Activated CD4-positive, alpha-beta T cell treated with anti-CD3 and anti-CD28 coated beads for 36 hours (primary cell): ENCODE data around the gene IFT43. TPM values are rescaled to one million over a fixed set of nuclear protein-coding genes. Genes with fewer than 3 reads are reported as not detected.
"Not testable (repeated sequence)": the region's sequence is repeated elsewhere in the genome, so short reads cannot be mapped to it uniquely, and the experiment has no call there.

Experiments
- ATAC-seq: fragments of 200-7000 bp; cut with Tn5 transposase; one replicate; pipeline ENCODE4 v1.10.0; 2021; ENCODE audit warnings: mild to moderate bottlenecking, moderate library complexity
- CTCF ChIA-PET: fragments of 350-600 bp; sonication (Branson Sonifier 250); formaldehyde crosslinking; loops from one replicate; lab custom pipeline; 2021; ENCODE audit warnings: antibody characterized with exemption; lab: Charles Lee
- POLR2A ChIA-PET: fragments of 350-600 bp; sonication (Branson Sonifier 250); formaldehyde crosslinking; loops from one replicate; lab custom pipeline; 2021; ENCODE audit warnings: antibody characterized with exemption, inconsistent platforms; lab: Charles Lee
- DNase-seq: peaks from one replicate; pipeline ENCODE4 v3.0.0-alpha.2; 2020
- H3K27ac Mint-ChIP-seq: one replicate; pipeline ENCODE4 v1.8.0; 2021; ENCODE audit warnings: mixed read lengths
- H3K27me3 Mint-ChIP-seq: one replicate; pipeline ENCODE4 v1.8.0; 2021; ENCODE audit warnings: mixed read lengths
- H3K36me3 Mint-ChIP-seq: one replicate; pipeline ENCODE4 v1.8.0; 2021; ENCODE audit warnings: low read depth, mixed read lengths
- H3K4me1 Mint-ChIP-seq: one replicate; pipeline ENCODE4 v1.8.0; 2021; ENCODE audit warnings: mixed read lengths
- H3K4me3 Mint-ChIP-seq: one replicate; pipeline ENCODE4 v1.8.0; 2021; ENCODE audit warnings: mild to moderate bottlenecking, moderate library complexity, mixed read lengths
- H3K9me3 Mint-ChIP-seq: one replicate; pipeline ENCODE4 v1.8.0; 2021; ENCODE audit warnings: low read depth, mixed read lengths
- intact Hi-C, 2 experiments: fragments of 100-400 bp; cut with DNase I in 1 of 2; cut with micrococcal nuclease in 1 of 2; formaldehyde crosslinking; loops; one replicate each; pipeline versions ENCODE4 v1.14.2 to v1.15.1; 2022 to 2024; cut with DNase I, micrococcal nuclease
- total RNA-seq, 2 experiments: library from RNA; stranded (reverse); gene quantifications; one replicate each; pipeline ENCODE4 v1.2.3, GENCODE V29; 2021

Gene IFT43
- total RNA-seq, 2 experiments from 2014 or later, result 10.1 to 12.1 TPM

- CTCF ChIA-PET, result interaction anchor here (1.2 kb wide), 1 partner anchor 57 kb away, joined by 4 read pairs; no protein-coding TSS in a partner anchor
Measured at GRCh38 chr14:75993567-75994041, 8.0 kb downstream of the IFT43 start.

GRCh38 chr14:75995372-75996041 lies 9.9 kb downstream of the IFT43 start:
- POLR2A ChIA-PET, result no interaction called here
- H3K4me1 Mint-ChIP-seq, result peaks cover 3% of the 10 kb centered on the region
- H3K27me3 Mint-ChIP-seq, result no peaks in the 10 kb centered on the region
- CTCF ChIA-PET, result no interaction called here
- intact Hi-C loops, result no loop called here
- H3K9me3 Mint-ChIP-seq, result no peaks in the 10 kb centered on the region
- H3K36me3 Mint-ChIP-seq, result peaks cover 25% of the 10 kb centered on the region
- DNase-seq (no peak), ATAC-seq (no peak)
- no peak overlapping the region for H3K27ac Mint-ChIP-seq
- no peak overlapping the region for H3K4me3 Mint-ChIP-seq

More at GRCh38 chr14:75993567-75994041, 8.0 kb downstream of the IFT43 start:
- Mint-ChIP-seq H3K4me1 (peaks cover 3% of the 10 kb centered on the region), H3K27me3 (no peaks in the 10 kb centered on the region), H3K27ac (no peak overlapping the region), H3K9me3 (no peaks in the 10 kb centered on the region), H3K36me3 (peaks cover 18% of the 10 kb centered on the region), H3K4me3 (no peak overlapping the region)
- ATAC-seq (no peak), DNase-seq (no peak)
- intact Hi-C loops, result no loop called here
- POLR2A ChIA-PET, result interaction anchor here (0.6 kb wide), 1 partner anchor 15 kb away, joined by 4 read pairs; no protein-coding TSS in a partner anchor

DNA sequence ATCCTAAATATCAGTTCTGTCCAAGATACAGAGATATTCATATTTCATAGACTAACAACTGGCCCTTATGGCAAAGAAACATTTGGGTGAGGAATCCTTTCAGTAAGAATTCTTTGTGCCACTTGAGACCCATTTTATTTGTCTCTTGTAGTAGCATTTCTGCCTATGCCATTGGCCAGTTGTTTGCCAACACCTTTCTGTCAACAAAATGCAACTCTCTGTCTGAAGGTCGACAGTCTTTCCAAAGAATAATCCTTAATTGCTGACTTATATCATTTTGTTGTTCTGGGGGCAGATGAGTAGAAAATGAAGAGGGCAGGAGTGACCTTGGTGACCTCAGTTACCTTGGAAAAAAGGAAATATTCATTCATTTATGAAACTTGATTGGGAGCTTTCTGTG lies 10.9 kb downstream of the IFT43 start:
- H3K4me1 Mint-ChIP-seq, result peaks cover 3% of the 10 kb centered on the region
- peaks cover 33% of the 10 kb centered on the region for H3K36me3 Mint-ChIP-seq
- no peaks in the 10 kb centered on the region for H3K9me3 Mint-ChIP-seq
- H3K27me3 Mint-ChIP-seq, result no peaks in the 10 kb centered on the region
- intact Hi-C loops, result no loop called here
- POLR2A ChIA-PET, result no interaction called here
- no peak overlapping the region for H3K27ac Mint-ChIP-seq
- ATAC-seq (no peak), DNase-seq (no peak)
- no peak overlapping the region for H3K4me3 Mint-ChIP-seq
- CTCF ChIA-PET, result no interaction called here

GRCh38 chr14:75999511-76000190 lies 14.1 kb downstream of the IFT43 start:
- intact Hi-C loops, result no loop called here
- Mint-ChIP-seq H3K9me3 (peaks cover 7% of the 10 kb centered on the region), H3K27ac (no peak overlapping the region), H3K27me3 (no peaks in the 10 kb centered on the region), H3K4me1 (no peaks in the 10 kb centered on the region), H3K4me3 (no peak overlapping the region), H3K36me3 (peaks cover 46% of the 10 kb centered on the region)
- no peak for DNase-seq
- no peak for ATAC-seq
- CTCF ChIA-PET, result no interaction called here
- POLR2A ChIA-PET, result no interaction called here

GRCh38 chr14:76002383-76002782 lies 16.8 kb downstream of the IFT43 start:
- peaks cover 56% of the 10 kb centered on the region for H3K36me3 Mint-ChIP-seq
- ATAC-seq (no peak), DNase-seq (no peak)
- intact Hi-C loops, result no loop called here
- ChIA-PET CTCF (interaction anchor here (1.0 kb wide), 1 partner anchor 18 kb away, joined by 3 read pairs; no protein-coding TSS in a partner anchor), POLR2A (no interaction called here)
- no peak overlapping the region for H3K27ac Mint-ChIP-seq
- H3K9me3 Mint-ChIP-seq, result peaks cover 12% of the 10 kb centered on the region
- no peaks in the 10 kb centered on the region for H3K27me3 Mint-ChIP-seq
- no peak overlapping the region for H3K4me3 Mint-ChIP-seq
- H3K4me1 Mint-ChIP-seq, result no peaks in the 10 kb centered on the region

DNA sequence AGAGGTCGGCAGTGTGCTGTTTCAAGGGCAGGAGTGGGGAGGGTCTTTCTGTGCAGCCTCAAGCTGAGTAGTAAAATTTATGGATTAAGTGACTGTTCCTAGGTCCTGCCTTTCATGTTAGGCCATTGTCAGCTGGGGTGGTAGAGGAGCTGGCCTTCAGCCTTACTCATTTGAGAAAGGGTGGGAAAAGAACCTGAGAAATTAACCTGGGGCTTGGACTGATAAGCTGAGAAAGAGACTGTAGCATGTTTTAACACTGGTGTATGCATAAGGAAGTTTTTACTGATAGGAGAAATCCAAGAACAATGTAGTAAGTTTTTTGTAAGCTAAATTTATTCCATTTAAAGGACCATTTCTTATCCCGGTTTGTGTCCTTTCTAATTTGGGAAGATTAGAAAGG lies 20.7 kb downstream of the IFT43 start:
- Mint-ChIP-seq H3K27ac (no peak overlapping the region), H3K4me3 (no peak overlapping the region), H3K9me3 (peaks cover 12% of the 10 kb centered on the region), H3K36me3 (peaks cover 45% of the 10 kb centered on the region), H3K27me3 (no peaks in the 10 kb centered on the region), H3K4me1 (no peaks in the 10 kb centered on the region)
- DNase-seq, result no peak
- ChIA-PET POLR2A (no interaction called here), CTCF (interaction anchor here (0.7 kb wide), 1 partner anchor 444 kb away, joined by 3 read pairs; no protein-coding TSS in a partner anchor)
- no peak for ATAC-seq
- intact Hi-C loops, result no loop called here

DNA sequence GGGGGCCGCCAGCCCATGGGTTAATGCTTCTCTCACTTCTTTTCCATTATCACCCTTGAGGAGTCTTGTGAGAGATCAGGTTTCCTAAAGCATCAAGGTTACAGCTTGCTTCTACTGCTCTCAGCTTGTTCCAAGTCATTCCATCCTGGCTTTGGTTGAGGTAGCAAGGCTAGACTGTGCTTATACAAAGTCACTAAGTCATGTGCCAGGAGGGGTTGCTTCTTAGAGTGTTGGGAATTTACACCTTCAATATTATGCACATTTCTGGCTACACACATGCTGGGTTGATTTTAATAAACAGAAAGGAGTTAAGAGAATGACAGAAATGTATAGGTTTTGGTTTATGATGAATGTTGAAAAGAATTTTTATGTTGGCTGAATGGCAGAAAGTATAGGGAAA lies 21.8 kb downstream of the IFT43 start:
- H3K27ac Mint-ChIP-seq, result no peak overlapping the region
- H3K4me1 Mint-ChIP-seq, result no peaks in the 10 kb centered on the region
- DNase-seq (no peak), ATAC-seq (no peak)
- no peaks in the 10 kb centered on the region for H3K27me3 Mint-ChIP-seq
- POLR2A ChIA-PET, result no interaction called here
- no peak overlapping the region for H3K4me3 Mint-ChIP-seq
- H3K9me3 Mint-ChIP-seq, result peaks cover 9% of the 10 kb centered on the region
- CTCF ChIA-PET, result interaction anchor here (0.6 kb wide), 1 partner anchor 904 kb away, joined by 3 read pairs; no protein-coding TSS in a partner anchor
- peaks cover 42% of the 10 kb centered on the region for H3K36me3 Mint-ChIP-seq
- intact Hi-C loops, result no loop called here

DNA sequence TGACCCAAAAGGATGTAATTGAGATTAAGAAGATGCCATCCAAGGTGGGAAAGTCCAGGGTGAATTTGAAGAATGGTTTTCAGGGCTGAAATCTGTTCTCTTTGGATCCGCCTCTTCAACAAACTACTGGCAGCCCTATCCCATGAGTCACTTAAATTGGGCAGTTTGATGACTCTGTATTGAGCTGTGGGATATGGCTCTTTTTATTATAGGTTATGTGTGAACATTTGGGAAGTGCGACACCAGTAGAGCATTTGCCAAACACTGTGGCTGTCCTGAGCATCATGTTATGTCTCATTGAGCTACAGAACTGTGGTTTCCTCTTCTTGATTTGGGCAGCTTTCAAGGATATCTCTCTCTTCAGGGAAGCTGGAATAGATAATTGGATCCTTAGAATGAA lies 22.3 kb downstream of the IFT43 start:
- POLR2A ChIA-PET, result no interaction called here
- ATAC-seq, result no peak
- Mint-ChIP-seq H3K27me3 (no peaks in the 10 kb centered on the region), H3K4me1 (no peaks in the 10 kb centered on the region), H3K27ac (no peak overlapping the region), H3K4me3 (no peak overlapping the region), H3K9me3 (peaks cover 8% of the 10 kb centered on the region), H3K36me3 (peaks cover 40% of the 10 kb centered on the region)
- intact Hi-C loops, result no loop called here
- CTCF ChIA-PET, result interaction anchor here (0.6 kb wide), 1 partner anchor 326 kb away, joined by 3 read pairs; no protein-coding TSS in a partner anchor
- DNase-seq, result no peak

- POLR2A ChIA-PET, H3K4me1 Mint-ChIP-seq: not testable (repeated sequence)
Measured at GRCh38 chr14:76009627-76010026, 24.1 kb downstream of the IFT43 start.

GRCh38 chr14:76011930-76012329 lies 26.4 kb downstream of the IFT43 start:
- no peaks in the 10 kb centered on the region for H3K27me3 Mint-ChIP-seq
- peaks cover 32% of the 10 kb centered on the region for H3K36me3 Mint-ChIP-seq
- H3K4me3 Mint-ChIP-seq, result no peak overlapping the region
- no peak for DNase-seq
- ChIA-PET CTCF (no interaction called here), POLR2A (no interaction called here)
- H3K27ac Mint-ChIP-seq, result no peak overlapping the region
- intact Hi-C loops, result loop anchor here in 1 of 2 experiments (2.0 kb wide), 1 partner anchor 45 kb away; no protein-coding TSS in a partner anchor
- no peaks in the 10 kb centered on the region for H3K4me1 Mint-ChIP-seq
- no peak for ATAC-seq
- no peaks in the 10 kb centered on the region for H3K9me3 Mint-ChIP-seq

More at GRCh38 chr14:76009627-76010026, 24.1 kb downstream of the IFT43 start:
- H3K36me3 Mint-ChIP-seq, result peaks cover 39% of the 10 kb centered on the region
- H3K9me3 Mint-ChIP-seq, ATAC-seq, DNase-seq, H3K27me3 Mint-ChIP-seq, CTCF ChIA-PET, H3K4me3 Mint-ChIP-seq, H3K27ac Mint-ChIP-seq: not testable (repeated sequence)
- intact Hi-C loops, result loop anchor here in 1 of 2 experiments (2.0 kb wide), 1 partner anchor 43 kb away; no protein-coding TSS in a partner anchor

GRCh38 chr14:76012354-76012753 lies 26.8 kb downstream of the IFT43 start:
- POLR2A ChIA-PET, result no interaction called here
- no peak for ATAC-seq
- no peaks in the 10 kb centered on the region for H3K27me3 Mint-ChIP-seq
- peaks cover 36% of the 10 kb centered on the region for H3K36me3 Mint-ChIP-seq
- H3K9me3 Mint-ChIP-seq, result no peaks in the 10 kb centered on the region
- DNase-seq, result no peak
- H3K4me3 Mint-ChIP-seq, result no peak overlapping the region
- CTCF ChIA-PET, result no interaction called here
- H3K4me1 Mint-ChIP-seq, result no peaks in the 10 kb centered on the region
- no peak overlapping the region for H3K27ac Mint-ChIP-seq
- intact Hi-C loops, result no loop called here
